Activated naive CD4-positive, alpha-beta T cell treated with anti-CD3 and anti-CD28 coated beads, Interleukin-2, amount 50 U/mL, for 72 hours (primary cell): ENCODE data around the gene MAPKAPK3. TPM values are rescaled to one million over a fixed set of nuclear protein-coding genes. Genes with fewer than 3 reads are reported as not detected.
"Not testable (repeated sequence)": the region's sequence is repeated elsewhere in the genome, so short reads cannot be mapped to it uniquely, and the experiment has no call there.

ENCODE experiments used
- ATAC-seq, 2 donors: fragments of 150-1000 bp; cut with Tn5 transposase; 2 replicates each; pipeline ENCODE4 v1.10.0; 2021; ENCODE audit warnings: mild to moderate bottlenecking in 2 of 2, moderate library complexity in 2 of 2
- DNase-seq, 2 donors: peaks; one replicate each; pipeline ENCODE4 v3.0.0; 2021 to 2022; ENCODE audit warnings: low spot score in 2 of 2
- H3K27ac Mint-ChIP-seq, 2 donors: one replicate each; pipeline ENCODE4 v1.8.0; 2022; ENCODE audit warnings: mild to moderate bottlenecking in 2 of 2, mixed read lengths in 2 of 2
- H3K36me3 Mint-ChIP-seq, 2 donors: one replicate each; pipeline ENCODE4 v1.8.0; 2022; ENCODE audit warnings: mixed read lengths in 2 of 2
- H3K9me3 Mint-ChIP-seq, 2 donors: one replicate each; pipeline ENCODE4 v1.8.0; 2022; ENCODE audit warnings: mixed read lengths in 2 of 2
- total RNA-seq, 2 donors: library from RNA; stranded (reverse); gene quantifications; one replicate each; pipeline ENCODE4 v1.2.3, GENCODE V29; 2022

Gene MAPKAPK3
- total RNA-seq, 2 donors from 2014 or later = 94.3 to 153 TPM

DNA sequence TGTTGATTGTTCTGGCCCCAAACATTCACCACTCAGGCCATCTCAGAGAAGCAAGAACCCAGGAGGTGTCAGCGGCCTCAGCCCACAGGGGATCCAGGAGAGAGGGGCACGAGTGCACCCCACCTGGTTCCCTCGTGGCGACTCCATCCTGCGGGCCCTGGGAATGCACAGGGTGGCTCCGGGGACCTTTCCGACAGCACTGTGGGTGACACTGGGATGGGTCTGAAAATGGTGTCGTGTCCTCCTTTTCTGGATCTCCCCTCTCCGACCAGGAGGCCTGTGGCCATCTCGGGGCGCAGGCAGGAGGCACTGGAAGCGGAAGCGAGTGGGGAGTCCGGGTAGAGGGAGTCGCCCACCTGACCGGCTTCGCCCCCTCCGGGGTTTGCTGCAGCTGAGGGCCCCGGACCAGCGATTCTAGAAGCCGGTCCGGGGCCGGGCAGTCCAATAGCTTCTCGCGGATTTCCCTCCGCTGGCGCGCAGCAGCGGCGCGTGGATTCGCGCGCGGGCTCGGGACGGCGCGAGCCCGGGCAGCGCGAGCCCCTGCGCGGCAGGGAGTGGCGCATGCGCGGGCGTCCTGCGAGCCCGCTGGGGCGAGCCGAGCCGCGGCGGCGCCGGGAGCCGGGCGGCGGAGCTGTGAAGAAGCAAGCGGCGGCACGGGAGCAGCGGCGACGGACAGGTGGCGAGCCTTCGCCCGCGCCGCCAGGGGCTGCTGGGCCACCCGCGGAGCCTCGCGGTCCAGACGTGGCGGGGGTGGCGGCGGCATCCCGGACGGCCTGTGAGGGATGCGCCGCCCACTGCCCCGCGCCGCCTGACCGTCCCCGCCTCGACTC is 57.6 kb downstream of the MAPKAPK3 start, which contains the start of gene DOCK3:
Gene DOCK3, plus strand, starts transcription at position 579 of the 830 bp plus-strand sequence. CDS start 337 bp downstream, outside the sequence.
- DNase-seq (peak; percentile 70 to 73), ATAC-seq (peak; percentile 86 to 90)
- Mint-ChIP-seq H3K27ac (peak within 1 kb of the TSS in 1 of 2 donors; percentile 4), H3K36me3 (peaks cover 0 to 6% of the 10 kb centered on the region in 2 donors), H3K9me3 (no peaks in the 10 kb centered on the region)

DNA sequence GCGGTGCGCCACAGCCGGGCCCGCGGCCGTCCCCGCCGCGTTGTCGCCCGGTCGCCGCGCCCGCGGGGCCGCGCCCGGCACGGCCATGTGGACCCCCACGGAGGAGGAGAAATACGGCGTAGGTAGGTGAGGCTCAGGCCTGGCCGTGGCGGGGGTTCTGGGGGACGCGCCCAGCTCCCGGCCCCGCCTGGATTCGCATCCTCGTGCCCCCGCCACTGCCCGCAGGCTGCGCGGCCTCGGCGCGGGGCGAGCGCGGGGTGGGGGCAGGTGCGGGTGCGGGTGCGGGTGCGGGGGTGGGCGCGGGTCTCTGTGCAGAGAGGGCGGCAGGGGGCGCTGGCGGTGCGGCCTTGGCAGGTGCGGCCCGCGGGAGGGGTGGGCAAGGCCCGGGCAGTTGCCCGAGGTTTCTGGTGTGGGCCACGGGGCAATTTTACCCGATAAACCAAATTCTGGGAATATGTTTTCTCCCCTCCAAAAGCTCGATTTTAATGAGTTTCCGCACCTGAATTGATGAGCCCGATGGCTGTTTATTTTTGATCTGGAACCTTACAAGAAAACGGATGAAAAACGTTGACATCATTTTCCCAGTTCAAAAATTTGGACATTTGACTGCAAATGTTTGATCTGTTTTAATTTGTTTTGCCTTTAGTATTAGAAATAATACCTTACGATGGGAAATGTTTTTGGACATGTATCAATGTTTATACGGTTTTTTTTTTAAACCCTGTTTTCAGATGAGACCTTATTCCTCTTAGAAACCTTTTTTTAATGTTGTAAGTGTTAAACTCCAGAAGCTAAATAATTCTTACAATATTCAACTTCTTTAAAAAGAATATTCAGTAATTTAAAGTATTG is 58.5 kb downstream of the MAPKAPK3 start:
- DNase-seq (peak; percentile 72 to 81), ATAC-seq (peak; percentile 73 to 75)
- Mint-ChIP-seq H3K27ac (no peak overlapping the region), H3K36me3 (peaks cover 0 to 6% of the 10 kb centered on the region in 2 donors), H3K9me3 (no peaks in the 10 kb centered on the region)

DNA sequence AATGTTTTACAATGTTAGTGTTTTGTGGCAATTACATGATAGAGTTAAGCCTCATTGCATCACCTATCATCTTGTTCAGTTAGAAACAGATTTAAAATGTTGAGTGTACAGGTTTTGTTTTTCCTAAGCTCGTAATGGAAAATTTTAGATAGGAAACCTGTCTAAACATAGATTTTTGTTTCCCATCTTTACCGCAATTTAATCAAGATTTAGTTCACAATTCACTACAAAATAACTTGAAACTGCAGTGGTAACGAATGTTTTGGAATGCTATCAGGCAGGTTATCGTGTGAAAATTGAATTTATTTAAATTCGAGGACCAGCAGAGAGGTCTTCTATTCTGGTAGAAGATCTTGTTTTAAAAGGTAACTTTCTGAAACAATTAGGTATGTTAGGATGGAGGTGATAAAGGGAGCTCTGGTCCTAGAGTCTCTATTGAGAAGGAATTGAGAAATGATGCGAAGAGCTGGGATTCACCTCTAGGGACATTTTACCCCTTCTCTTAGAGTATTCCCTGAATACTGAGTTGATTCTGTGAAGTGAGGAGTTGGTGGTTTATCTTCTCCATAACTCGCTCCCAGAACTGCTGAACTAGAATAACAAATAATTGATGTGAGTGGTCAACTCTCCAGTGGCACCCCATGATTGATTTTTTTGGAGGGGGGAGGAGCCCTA is 59.2 kb downstream of the MAPKAPK3 start:
- no peaks in the 10 kb centered on the region for H3K9me3 Mint-ChIP-seq
- DNase-seq (no peak), ATAC-seq (no peak)
- H3K27ac Mint-ChIP-seq = no peak overlapping the region
- peaks cover 0 to 6% of the 10 kb centered on the region in 2 donors for H3K36me3 Mint-ChIP-seq

GRCh38 chr3:50687127-50687751 is 70.3 kb downstream of the MAPKAPK3 start:
- DNase-seq = no peak
- H3K36me3 Mint-ChIP-seq = no peaks in the 10 kb centered on the region
- H3K9me3 Mint-ChIP-seq = no peaks in the 10 kb centered on the region
- H3K27ac Mint-ChIP-seq = no peak overlapping the region
- ATAC-seq = no peak

GRCh38 chr3:50687916-50688315 is 71.0 kb downstream of the MAPKAPK3 start:
- no peak for DNase-seq
- Mint-ChIP-seq H3K27ac (no peak overlapping the region), H3K36me3 (no peaks in the 10 kb centered on the region), H3K9me3 (no peaks in the 10 kb centered on the region)
- ATAC-seq = no peak

DNA sequence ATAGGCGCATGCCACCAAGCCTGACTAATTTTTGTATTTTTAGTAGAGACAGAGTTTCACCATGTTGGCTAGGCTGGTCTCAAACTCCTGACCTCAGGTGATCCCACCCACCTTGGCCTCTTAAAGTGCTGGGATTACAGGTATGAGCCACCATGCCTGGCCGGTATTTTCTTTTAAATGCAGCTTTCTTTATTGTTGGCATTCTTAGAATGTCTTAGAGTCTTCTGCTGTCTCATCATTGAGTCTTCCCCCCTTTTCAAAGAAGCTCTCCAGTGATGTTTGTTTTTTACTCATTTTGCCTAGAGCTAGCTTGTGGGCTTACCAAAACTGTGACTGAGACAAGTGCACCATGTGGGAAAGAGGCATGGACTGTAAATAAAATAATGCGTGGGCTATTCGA is 71.7 kb downstream of the MAPKAPK3 start:
- not testable (repeated sequence) for H3K27ac Mint-ChIP-seq, DNase-seq, H3K36me3 Mint-ChIP-seq, H3K9me3 Mint-ChIP-seq, ATAC-seq

GRCh38 chr3:50689558-50689957 is 72.6 kb downstream of the MAPKAPK3 start:
- DNase-seq = no peak

DNA sequence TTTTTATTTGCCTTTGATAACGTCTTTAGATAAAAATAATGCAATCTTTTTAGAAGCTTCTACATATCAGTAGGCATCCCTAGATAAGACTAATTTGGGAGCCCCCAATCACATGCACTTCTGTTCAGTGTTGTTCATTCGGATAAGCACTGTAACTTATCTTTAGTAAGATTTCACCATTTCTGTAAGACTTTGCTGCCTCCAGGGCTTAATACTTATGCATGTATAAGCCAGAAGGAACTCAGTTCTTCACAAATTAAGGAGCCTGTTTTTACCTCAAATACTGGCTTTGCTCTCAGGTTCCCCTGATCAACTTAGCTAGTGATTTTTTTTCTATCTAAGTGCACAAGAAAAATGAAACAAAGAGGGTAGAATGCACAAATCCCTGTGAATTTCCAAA is 78.1 kb downstream of the MAPKAPK3 start:
- Mint-ChIP-seq H3K9me3 (peaks cover 6 to 11% of the 10 kb centered on the region in 2 donors), H3K36me3 (peaks cover 6 to 15% of the 10 kb centered on the region in 2 donors), H3K27ac (no peak overlapping the region)
- DNase-seq (no peak), ATAC-seq (no peak)

More at GRCh38 chr3:50689558-50689957, 72.6 kb downstream of the MAPKAPK3 start:
- Mint-ChIP-seq H3K27ac (no peak overlapping the region), H3K36me3 (no peaks in the 10 kb centered on the region), H3K9me3 (no peaks in the 10 kb centered on the region)
- no peak for ATAC-seq

GRCh38 chr3:50696276-50696675 is 79.3 kb downstream of the MAPKAPK3 start:
- Mint-ChIP-seq H3K27ac (no peak overlapping the region), H3K9me3 (peaks cover 6 to 12% of the 10 kb centered on the region in 2 donors), H3K36me3 (peaks cover 6 to 15% of the 10 kb centered on the region in 2 donors)
- no peak for ATAC-seq
- DNase-seq = no peak

DNA sequence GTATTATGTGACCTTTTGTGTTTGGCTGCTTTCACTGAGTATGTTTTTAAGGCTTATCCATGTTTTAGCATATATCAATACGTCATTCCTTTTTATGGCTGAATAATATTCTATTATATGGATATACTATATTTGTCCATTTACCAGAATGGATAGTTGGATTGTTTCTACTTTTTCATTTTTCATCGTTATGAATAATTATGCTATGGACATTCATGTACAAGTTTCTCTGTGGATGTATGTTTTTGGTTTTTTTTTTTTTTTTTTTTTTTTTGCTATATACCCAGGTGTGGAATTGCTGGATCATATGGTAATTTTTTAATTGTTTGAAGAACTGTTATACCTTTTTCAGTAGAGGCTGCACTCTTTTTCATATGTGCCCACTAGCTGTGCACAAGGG is 81.3 kb downstream of the MAPKAPK3 start:
- H3K9me3 Mint-ChIP-seq = peaks cover 6 to 23% of the 10 kb centered on the region in 2 donors
- ATAC-seq (no peak), DNase-seq (no peak)
- H3K36me3 Mint-ChIP-seq = peaks cover 6 to 15% of the 10 kb centered on the region in 2 donors
- no peak overlapping the region for H3K27ac Mint-ChIP-seq

Other genes starting within 250 kb of the MAPKAPK3 start
- gene CACNA2D2, start 113.5 kb upstream of the MAPKAPK3 start, total RNA-seq = 1 to 10 TPM; 2.4 to 3.0 TPM
- gene C3orf18, start 49.4 kb upstream of the MAPKAPK3 start, total RNA-seq = 10 to 100 TPM; 21.4 to 42.4 TPM
- 10 to 100 TPM; 69.7 to 74.6 TPM for gene HEMK1, start 47.6 kb upstream of the MAPKAPK3 start, total RNA-seq
- gene CISH, start 5.4 kb upstream of the MAPKAPK3 start, total RNA-seq = 100 to 1,000 TPM; 222 to 258 TPM
- gene DOCK3, start 57.8 kb downstream of the MAPKAPK3 start, total RNA-seq = 1 to 10 TPM; 4.1 to 4.8 TPM